Loucy (cell line): ENCODE results near the gene SLC7A11.
"Not testable (repeated sequence)": the region's sequence is repeated elsewhere in the genome, so short reads cannot be mapped to it uniquely, and the experiment has no call there.

Experiments used
- EZH2phosphoT487 ChIP-seq: fragments of 200-600 bp; IDR thresholded peaks from 2 replicates; pipeline ENCODE4 v1.6.1; 2018; ENCODE audit warnings: antibody characterized with exemption, mild to moderate bottlenecking, moderate library complexity, borderline replicate concordance
- TF ChIP-seq, protein P1 (sequence below): fragments of 200-600 bp; sonication (generic); conservative IDR thresholded peaks from 2 replicates; pipeline ENCODE4 v1.5.1; 2014; ENCODE audit warnings: mild to moderate bottlenecking, antibody characterized with exemption, low read length

DNA sequence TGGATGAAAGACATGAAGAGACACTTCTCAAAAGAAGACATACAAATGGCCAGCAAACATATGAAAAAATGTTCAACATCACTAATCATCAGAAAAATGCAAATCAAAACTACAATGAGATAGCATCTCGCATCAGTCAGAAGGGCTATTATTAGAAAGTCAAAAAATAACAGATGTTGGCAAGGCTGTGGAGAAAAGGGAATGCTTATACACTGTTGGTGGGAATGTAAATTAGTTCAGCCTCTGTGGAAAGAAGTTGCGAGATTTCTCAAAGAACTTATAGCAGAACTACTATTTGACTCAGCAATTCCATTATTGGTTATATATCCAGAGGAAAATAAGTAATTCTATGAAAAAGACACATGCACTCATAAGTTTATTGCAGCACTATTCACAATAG is 31.6 kb downstream of the SLC7A11 start:
- TF ChIP-seq, protein P1, sequence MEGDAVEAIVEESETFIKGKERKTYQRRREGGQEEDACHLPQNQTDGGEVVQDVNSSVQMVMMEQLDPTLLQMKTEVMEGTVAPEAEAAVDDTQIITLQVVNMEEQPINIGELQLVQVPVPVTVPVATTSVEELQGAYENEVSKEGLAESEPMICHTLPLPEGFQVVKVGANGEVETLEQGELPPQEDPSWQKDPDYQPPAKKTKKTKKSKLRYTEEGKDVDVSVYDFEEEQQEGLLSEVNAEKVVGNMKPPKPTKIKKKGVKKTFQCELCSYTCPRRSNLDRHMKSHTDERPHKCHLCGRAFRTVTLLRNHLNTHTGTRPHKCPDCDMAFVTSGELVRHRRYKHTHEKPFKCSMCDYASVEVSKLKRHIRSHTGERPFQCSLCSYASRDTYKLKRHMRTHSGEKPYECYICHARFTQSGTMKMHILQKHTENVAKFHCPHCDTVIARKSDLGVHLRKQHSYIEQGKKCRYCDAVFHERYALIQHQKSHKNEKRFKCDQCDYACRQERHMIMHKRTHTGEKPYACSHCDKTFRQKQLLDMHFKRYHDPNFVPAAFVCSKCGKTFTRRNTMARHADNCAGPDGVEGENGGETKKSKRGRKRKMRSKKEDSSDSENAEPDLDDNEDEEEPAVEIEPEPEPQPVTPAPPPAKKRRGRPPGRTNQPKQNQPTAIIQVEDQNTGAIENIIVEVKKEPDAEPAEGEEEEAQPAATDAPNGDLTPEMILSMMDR = not testable (repeated sequence)
- TF ChIP-seq EZH2phosphoT487 = not testable (repeated sequence)
